GM19463 (cell line): ENCODE data around the gene SDC1.
A peak's percentile ranks its signal among the peaks of the same experiment; 100 is the strongest.

Experiments used
- ATAC-seq: cut with Tn5 transposase; IDR thresholded peaks from one replicate; pipeline ENCODE4 v1.9.1; 2021; ENCODE audit warnings: mild to moderate bottlenecking, moderate library complexity; ENCODE audit not compliant: unreplicated experiment

SDC1 gene

DNA sequence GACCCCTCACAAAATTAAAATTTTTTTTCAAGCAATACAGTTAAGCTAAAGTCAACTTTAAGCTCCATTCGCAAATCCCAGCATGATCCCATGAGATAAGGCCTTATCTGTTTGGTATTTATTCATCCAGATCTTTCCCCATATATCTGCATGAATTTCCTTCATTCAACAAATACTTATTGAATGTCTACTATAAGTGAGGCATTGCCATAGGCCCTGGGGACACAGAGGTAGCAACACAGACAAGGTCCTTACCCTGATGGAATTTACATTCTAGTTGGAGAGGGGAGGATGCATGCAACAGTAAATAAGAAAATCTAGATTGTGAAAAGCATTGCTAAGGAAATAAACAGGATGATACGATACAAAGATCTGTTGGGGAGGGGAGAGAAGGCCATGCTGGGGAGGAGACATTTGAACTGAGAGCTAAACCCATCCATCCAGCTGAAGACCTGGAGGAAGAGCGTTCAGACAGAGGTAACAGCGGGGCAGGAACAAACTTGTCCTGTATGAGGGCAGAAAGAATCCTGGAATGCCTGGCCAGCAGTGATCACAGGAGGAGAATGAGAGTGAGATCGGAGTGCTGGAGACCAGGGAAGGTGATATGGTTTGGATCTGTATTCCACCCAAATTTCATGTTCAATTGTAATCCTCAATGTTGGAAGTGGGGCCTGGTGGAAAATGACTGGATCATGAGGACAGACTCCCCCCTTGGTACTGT is 71.6 kb downstream of the SDC1 start:
- no peak for ATAC-seq

DNA sequence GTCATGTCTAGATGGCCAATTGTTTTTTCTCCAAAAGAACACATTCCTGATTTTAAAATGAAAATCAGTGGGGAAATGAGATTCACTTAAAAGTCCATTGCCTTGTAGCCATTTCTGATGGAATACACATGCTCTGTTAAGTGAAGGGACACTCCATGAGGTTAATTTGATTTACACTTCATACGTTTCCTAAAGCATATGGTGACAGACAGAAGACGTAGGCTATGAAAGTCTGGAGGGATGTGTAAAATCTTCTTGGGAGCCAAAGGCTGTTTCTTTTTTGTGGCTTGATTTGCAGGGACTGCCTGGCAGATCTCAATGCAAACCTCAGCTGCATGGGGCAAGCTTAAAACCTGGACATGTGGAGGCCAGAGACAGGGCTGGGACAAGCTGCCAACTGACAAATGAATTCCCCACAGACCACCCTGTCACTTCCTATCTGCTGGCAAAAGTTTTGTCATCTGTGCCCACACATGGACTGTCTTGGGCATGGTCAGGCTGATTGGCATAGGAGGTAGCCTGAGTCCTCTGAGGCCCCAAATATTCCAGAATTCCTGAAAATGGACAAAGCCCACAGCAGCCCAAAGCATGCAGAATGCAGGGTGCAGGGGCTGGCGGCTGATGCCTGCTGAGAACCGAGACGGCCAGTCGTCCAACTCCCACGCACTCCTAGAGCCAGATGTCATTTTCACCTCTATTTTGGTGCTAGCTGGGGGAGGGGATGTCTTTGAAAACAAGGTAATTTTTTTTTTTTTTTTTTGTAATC is 73.9 kb downstream of the SDC1 start:
- peak; percentile 73 for ATAC-seq
